OCI-LY3 (cell line): Measurements from ENCODE around the gene CASP6.

Experiments
- CTCF ChIP-seq: fragments of 200-600, 300-600 bp; sonication (generic); IDR thresholded peaks from 2 replicates; pipeline ENCODE4 v1.5.1; 2014; ENCODE audit warnings: antibody characterized with exemption, low read length, low read depth
- EZH2phosphoT487 ChIP-seq: fragments of 200-600 bp; shearing (Covaris generic); IDR thresholded peaks from 2 replicates; pipeline ENCODE4 v1.6.1; 2018; ENCODE audit warnings: antibody characterized with exemption, mixed run types, low read depth

DNA sequence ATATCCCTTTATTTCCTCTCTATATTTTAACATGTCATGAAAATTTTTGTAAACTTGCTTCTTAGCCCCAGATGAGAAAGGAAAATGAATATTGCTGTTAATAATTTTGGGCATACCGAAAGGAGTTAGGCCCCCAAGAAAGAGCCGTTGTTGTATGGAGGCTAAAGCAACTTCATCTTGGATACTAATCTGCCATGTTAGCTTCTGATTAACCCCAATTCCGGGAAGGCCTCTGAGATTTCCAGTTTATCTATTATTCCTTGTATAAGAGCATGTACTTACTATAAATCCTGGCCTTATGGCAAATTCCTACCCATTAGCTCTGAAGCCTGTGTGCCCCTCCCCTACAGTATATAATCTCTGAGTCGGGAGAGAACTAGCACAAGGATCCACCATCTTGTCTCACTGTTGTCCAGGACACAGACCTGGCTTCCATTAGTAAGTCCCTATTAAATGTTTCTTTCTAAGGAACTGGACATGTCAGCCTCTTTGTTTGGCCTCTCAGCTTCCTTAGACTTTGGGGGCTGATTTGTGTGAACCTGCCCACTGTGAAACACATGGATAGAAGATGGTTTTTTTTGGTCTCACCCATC, 47.5 kb upstream of the CASP6 start:
- no peak for TF ChIP-seq CTCF
- TF ChIP-seq EZH2phosphoT487: no peak
